OCI-LY7 (cell line): ENCODE measurements around the gene SOX2. TPM values are rescaled to one million over a fixed set of nuclear protein-coding genes. Genes with fewer than 3 reads are reported as not detected.

Experiments used
- BruUV-seq: library from RNA; stranded (reverse); fragments of 400-500 nt; replicated peaks from 2 replicates; lab custom pipeline; 2021; lab: Mats Ljungman, UMichigan
- CTCF ChIA-PET: fragments of 300-600 bp; sonication (Branson Sonifier 250); formaldehyde crosslinking; loops from one replicate; lab custom pipeline; 2022; ENCODE audit warnings: antibody characterized with exemption; ENCODE audit not compliant: unreplicated experiment; lab: Charles Lee
- POLR2A ChIA-PET: fragments of 300-600 bp; sonication (Branson Sonifier 250); formaldehyde crosslinking; loops from one replicate; lab custom pipeline; 2022; ENCODE audit warnings: antibody characterized with exemption; lab: Charles Lee
- DNase-seq: peaks from one replicate; pipeline ENCODE4 v3.0.0-alpha.2; 2015; ENCODE audit warnings: low spot score
- H2AFZ ChIP-seq: fragments of 200-600 bp; sonication (generic), shearing (Covaris generic); 2 replicates; pipeline ENCODE4 v1.6.1; 2014; ENCODE audit warnings: mild to moderate bottlenecking, antibody characterized with exemption, low read length, moderate library complexity
- H3K27ac ChIP-seq: fragments of 200-600 bp; sonication (generic); 2 replicates; pipeline ENCODE4 v1.5.1; 2014; ENCODE audit warnings: mixed run types, low read depth, mild to moderate bottlenecking, moderate library complexity, low read length, inconsistent platforms; ENCODE audit not compliant: poor library complexity, severe bottlenecking
- H3K36me3 ChIP-seq: fragments of 200-600 bp; sonication (generic); 2 replicates; pipeline ENCODE4 v1.6.1; 2014; ENCODE audit warnings: mild to moderate bottlenecking, antibody characterized with exemption, low read length, moderate library complexity, mixed read lengths; ENCODE audit not compliant: insufficient read depth
- H3K4me1 ChIP-seq: fragments of 200-600 bp; sonication (generic); 2 replicates; pipeline ENCODE4 v1.5.1; 2014; ENCODE audit warnings: mild to moderate bottlenecking, low read length; ENCODE audit not compliant: insufficient read depth, poor library complexity, severe bottlenecking
- H3K4me2 ChIP-seq: fragments of 200-600 bp; sonication (generic); 2 replicates; pipeline ENCODE4 v1.6.1; 2014; ENCODE audit warnings: mild to moderate bottlenecking, low read length
- H3K4me3 ChIP-seq: fragments of 200-600 bp; sonication (generic); 2 replicates; pipeline ENCODE4 v1.5.1; 2014; ENCODE audit warnings: mild to moderate bottlenecking, low read depth, low read length; ENCODE audit not compliant: poor library complexity, severe bottlenecking
- H3K79me2 ChIP-seq: fragments of 200-600 bp; sonication (generic); 2 replicates; pipeline ENCODE4 v1.6.1; 2016; ENCODE audit warnings: low read depth, mild to moderate bottlenecking, low read length, moderate library complexity, mixed read lengths; ENCODE audit not compliant: insufficient read depth
- H3K9me2 ChIP-seq: fragments of 200-600 bp; sonication (generic); 2 replicates; pipeline ENCODE4 v1.6.1; 2016; ENCODE audit warnings: mild to moderate bottlenecking, low read length, mixed read lengths; ENCODE audit not compliant: insufficient read depth
- H3K9me3 ChIP-seq: fragments of 200-600 bp; sonication (generic); 2 replicates; pipeline ENCODE4 v1.6.1; 2014; ENCODE audit warnings: mild to moderate bottlenecking, mixed run types, low read length, mixed read lengths
- H4K20me1 ChIP-seq: fragments of 200-600 bp; sonication (generic); 2 replicates; pipeline ENCODE4 v1.6.1; 2014; ENCODE audit warnings: mild to moderate bottlenecking, antibody characterized with exemption, low read length, moderate library complexity, mixed read lengths; ENCODE audit not compliant: insufficient read depth
- CTCF ChIP-seq: fragments of 200-600 bp; sonication (generic); conservative IDR thresholded peaks from 2 replicates; pipeline ENCODE4 v1.5.1; 2014; ENCODE audit warnings: mild to moderate bottlenecking, antibody characterized with exemption, low read length, moderate library complexity, mixed read lengths
- EZH2phosphoT487 ChIP-seq: fragments of 200-600 bp; sonication (generic); IDR thresholded peaks from 2 replicates; pipeline ENCODE4 v1.6.1; 2018; ENCODE audit warnings: low read depth, borderline replicate concordance, mild to moderate bottlenecking, mixed run types, antibody characterized with exemption, low read length, moderate library complexity, mixed read lengths
- intact Hi-C: fragments of 100-400 bp; cut with micrococcal nuclease; formaldehyde crosslinking; loops from one replicate; pipeline ENCODE4 v1.10.0; 2022; ENCODE audit not compliant: unreplicated experiment
- total RNA-seq, 2 experiments: library from RNA; depleted of rRNA in 1 of 2; stranded (reverse); fragments of >200 nt in 1 of 2; shearing (Covaris generic) in 1 of 2; gene quantifications; 2 replicates each; pipeline ENCODE4 v1.2.3, GENCODE V29; 2014 to 2022

SOX2 gene
- total RNA-seq, 2 experiments from 2014 or later: 11.3 to 33.5 TPM

- Histone ChIP-seq H3K27ac (no peak overlapping the region), H3K9me3 (no peaks in the 10 kb centered on the region), H3K79me2 (peaks cover 50% of the 10 kb centered on the region), H3K4me2 (peak overlapping the region; percentile 94), H3K4me3 (peak overlapping the region; percentile 36), H3K4me1 (peaks cover 48% of the 10 kb centered on the region), H3K36me3 (no peaks in the 10 kb centered on the region), H2AFZ (no peak overlapping the region), H3K9me2 (no peaks in the 10 kb centered on the region), H4K20me1 (no peaks in the 10 kb centered on the region)
- peak; percentile 32 for DNase-seq
- ChIA-PET CTCF (no interaction called here), POLR2A (interaction anchor here (0.6 to 2.6 kb wide), 4 partner anchors 9 to 477 kb away, joined by 3 to 10 read pairs (median 4); no protein-coding TSS in a partner anchor)
- no TSS peak for BruUV-seq
- intact Hi-C loops: loop anchor here (10.0 kb wide), 2 partner anchors 86 to 176 kb away; no protein-coding TSS in a partner anchor
- no peak for TF ChIP-seq CTCF
- TF ChIP-seq EZH2phosphoT487: no peak
Measured at GRCh38 chr3:181718987-181719911, 7.5 kb downstream of the SOX2 start.

GRCh38 chr3:181719991-181720680 is 8.4 kb downstream of the SOX2 start:
- POLR2A ChIA-PET: no interaction called here
- BruUV-seq: no TSS peak
- Histone ChIP-seq H3K36me3 (no peaks in the 10 kb centered on the region), H3K9me2 (no peaks in the 10 kb centered on the region), H3K79me2 (peaks cover 42% of the 10 kb centered on the region), H3K4me2 (peak overlapping the region; percentile 94; the same call in 1 of the 2 replicates), H2AFZ (no peak overlapping the region), H3K27ac (no peak overlapping the region), H3K4me1 (peaks cover 48% of the 10 kb centered on the region), H3K4me3 (no peak overlapping the region), H4K20me1 (no peaks in the 10 kb centered on the region), H3K9me3 (no peaks in the 10 kb centered on the region)
- TF ChIP-seq EZH2phosphoT487: no peak
- no peak for TF ChIP-seq CTCF
- intact Hi-C loops: loop anchor here (10.0 kb wide), 2 partner anchors 85 to 175 kb away; no protein-coding TSS in a partner anchor
- DNase-seq: no peak
- CTCF ChIA-PET: no interaction called here
